ENCODE data around the gene SAP30L. TPM values are rescaled to one million over a fixed set of nuclear protein-coding genes. Genes with fewer than 3 reads are reported as not detected.

Gene SAP30L
- total RNA-seq, 2 experiments from 2014 or later: 40.0 to 40.4 TPM

GRCh38 chr5:154406826-154407225 is 39.0 kb upstream of the SAP30L start:
- Mint-ChIP-seq H3K36me3 (ENCODE audit: low read depth) (peaks cover 6% of the 10 kb centered on the region), H3K4me1 (ENCODE audit: low read depth) (peaks cover 12% of the 10 kb centered on the region), H3K27ac (no peak overlapping the region), H3K9me3 (ENCODE audit: insufficient read depth) (no peaks in the 10 kb centered on the region), H3K4me3 (no peak overlapping the region), H3K27me3 (ENCODE audit: low read depth) (no peaks in the 10 kb centered on the region)
- ChIA-PET CTCF (interaction anchor here (1.4 to 6.7 kb wide), 4 partner anchors 10 to 432 kb away, joined by 3 to 100 read pairs (median 7); no protein-coding TSS in a partner anchor), POLR2A (no interaction called here)
- no peak for DNase-seq
- ATAC-seq: no peak

DNA sequence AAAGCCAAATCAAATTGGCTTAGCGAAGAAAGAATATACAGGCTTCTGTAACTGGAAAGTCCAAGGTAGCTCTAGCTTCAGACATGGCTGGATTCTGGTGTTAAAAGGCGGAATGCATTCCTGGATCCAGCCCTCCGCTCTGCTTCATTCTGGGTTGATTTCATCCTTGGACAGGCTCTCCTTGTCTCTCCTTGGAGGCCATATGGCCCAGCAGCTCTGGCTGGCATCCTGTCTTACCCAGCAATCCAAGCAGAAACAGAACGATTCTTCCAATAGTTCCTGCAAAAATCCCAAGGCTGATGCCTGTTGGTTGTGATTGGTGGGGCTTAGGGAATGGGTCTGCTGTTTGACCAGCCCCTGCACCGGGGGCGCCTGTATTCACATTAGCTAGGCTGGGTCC is 37.0 kb upstream of the SAP30L start:
- no peak for ATAC-seq
- no peak overlapping the region for H3K27ac Mint-ChIP-seq
- H3K9me3 Mint-ChIP-seq (ENCODE audit: insufficient read depth): no peaks in the 10 kb centered on the region
- POLR2A ChIA-PET: no interaction called here
- CTCF ChIA-PET: interaction anchor here (1.1 to 6.7 kb wide), 3 partner anchors 29 to 336 kb away, joined by 3 to 100 read pairs (median 3); no protein-coding TSS in a partner anchor
- H3K36me3 Mint-ChIP-seq (ENCODE audit: low read depth): peaks cover 10% of the 10 kb centered on the region
- DNase-seq: no peak
- no peak overlapping the region for H3K4me3 Mint-ChIP-seq
- H3K27me3 Mint-ChIP-seq (ENCODE audit: low read depth): no peaks in the 10 kb centered on the region
- peaks cover 12% of the 10 kb centered on the region for H3K4me1 Mint-ChIP-seq (ENCODE audit: low read depth)

DNA sequence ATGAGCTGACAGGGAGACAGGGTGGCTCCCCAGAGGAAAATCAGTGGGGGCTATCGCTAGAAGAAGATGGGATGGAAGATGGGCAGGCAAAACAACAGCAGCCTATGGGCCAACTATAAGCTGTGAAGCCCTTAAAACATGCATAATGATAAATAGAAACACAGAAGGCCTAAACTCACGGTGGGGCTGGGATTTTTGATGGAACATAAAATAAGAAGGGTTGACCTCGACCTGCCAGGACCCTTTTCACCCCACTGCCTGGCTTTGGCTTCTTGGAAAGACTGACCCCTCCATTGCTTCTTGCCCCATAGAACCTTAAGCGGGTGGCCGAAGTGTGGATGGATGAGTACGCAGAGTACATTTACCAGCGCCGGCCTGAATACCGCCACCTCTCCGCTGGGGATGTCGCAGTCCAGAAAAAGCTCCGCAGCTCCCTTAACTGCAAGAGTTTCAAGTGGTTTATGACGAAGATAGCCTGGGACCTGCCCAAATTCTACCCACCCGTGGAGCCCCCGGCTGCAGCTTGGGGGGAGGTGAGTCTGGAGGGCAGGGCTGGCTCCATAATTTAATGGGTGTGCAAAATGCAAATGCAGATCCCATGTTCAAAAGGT is 36.5 kb upstream of the SAP30L start:
- Mint-ChIP-seq H3K9me3 (ENCODE audit: insufficient read depth) (no peaks in the 10 kb centered on the region), H3K27me3 (ENCODE audit: low read depth) (no peaks in the 10 kb centered on the region), H3K36me3 (ENCODE audit: low read depth) (peaks cover 10% of the 10 kb centered on the region), H3K27ac (no peak overlapping the region), H3K4me1 (ENCODE audit: low read depth) (peaks cover 12% of the 10 kb centered on the region), H3K4me3 (no peak overlapping the region)
- DNase-seq: no peak
- POLR2A ChIA-PET: no interaction called here
- CTCF ChIA-PET: interaction anchor here (1.1 to 6.7 kb wide), 3 partner anchors 28 to 337 kb away, joined by 3 to 100 read pairs (median 3); no protein-coding TSS in a partner anchor
- ATAC-seq: no peak

DNA sequence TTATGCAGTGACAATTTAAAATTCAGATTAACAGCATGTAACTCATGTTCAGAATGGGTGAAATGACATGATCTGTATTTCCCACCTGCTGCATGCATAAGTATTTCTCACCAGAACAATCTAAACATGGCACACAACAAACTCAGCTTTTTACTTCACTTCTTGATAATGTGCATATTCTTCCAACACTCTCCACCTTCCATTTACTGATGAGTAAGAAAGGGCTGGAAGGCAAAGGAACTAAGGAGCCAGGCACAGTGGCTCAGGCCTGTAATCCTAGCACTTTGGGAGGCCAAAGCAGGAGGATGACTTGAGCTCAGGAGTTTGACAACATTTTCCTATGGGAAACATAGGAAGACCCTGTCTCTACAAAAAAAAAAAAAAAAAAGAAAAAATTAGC is 35.8 kb upstream of the SAP30L start:
- no peaks in the 10 kb centered on the region for H3K27me3 Mint-ChIP-seq (ENCODE audit: low read depth)
- peaks cover 10% of the 10 kb centered on the region for H3K36me3 Mint-ChIP-seq (ENCODE audit: low read depth)
- peaks cover 8% of the 10 kb centered on the region for H3K4me1 Mint-ChIP-seq (ENCODE audit: low read depth)
- ChIA-PET CTCF (no interaction called here), POLR2A (no interaction called here)
- no peak overlapping the region for H3K27ac Mint-ChIP-seq
- no peak overlapping the region for H3K4me3 Mint-ChIP-seq
- H3K9me3 Mint-ChIP-seq (ENCODE audit: insufficient read depth): no peaks in the 10 kb centered on the region
- DNase-seq (no peak), ATAC-seq (no peak)

DNA sequence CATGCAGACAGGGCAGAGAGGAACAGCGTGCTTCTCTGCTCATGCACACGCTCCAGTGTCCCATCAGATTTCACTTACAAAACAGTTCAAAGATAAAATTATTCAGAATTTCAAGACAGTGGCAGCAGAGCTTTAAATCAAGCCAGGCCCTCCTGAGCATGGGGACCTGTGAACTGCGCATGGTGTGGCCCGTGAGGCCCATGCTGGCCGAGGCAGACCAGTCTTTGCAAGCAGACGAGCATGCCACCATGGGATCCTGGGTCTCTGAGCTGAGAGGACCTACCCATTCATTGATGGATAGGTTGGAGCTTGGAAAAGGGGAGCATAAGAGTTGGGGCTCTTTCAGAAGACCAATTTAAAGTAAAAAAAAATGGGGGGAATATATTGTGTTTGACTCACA is 35.0 kb upstream of the SAP30L start:
- Mint-ChIP-seq H3K27ac (no peak overlapping the region), H3K36me3 (ENCODE audit: low read depth) (peaks cover 11% of the 10 kb centered on the region), H3K4me3 (no peak overlapping the region), H3K27me3 (ENCODE audit: low read depth) (no peaks in the 10 kb centered on the region), H3K4me1 (ENCODE audit: low read depth) (peaks cover under 1% of the 10 kb centered on the region), H3K9me3 (ENCODE audit: insufficient read depth) (no peaks in the 10 kb centered on the region)
- ChIA-PET POLR2A (no interaction called here), CTCF (interaction anchor here (1.0 kb wide), 1 partner anchor 10 kb away, joined by 4 read pairs; no protein-coding TSS in a partner anchor)
- ATAC-seq: no peak
- no peak for DNase-seq

- H3K36me3 Mint-ChIP-seq (ENCODE audit: low read depth): peaks cover 11% of the 10 kb centered on the region
- ChIA-PET CTCF (interaction anchor here (1.0 kb wide), 1 partner anchor 10 kb away, joined by 4 read pairs; no protein-coding TSS in a partner anchor), POLR2A (no interaction called here)
- no peaks in the 10 kb centered on the region for H3K4me1 Mint-ChIP-seq (ENCODE audit: low read depth)
- no peak overlapping the region for H3K27ac Mint-ChIP-seq
- ATAC-seq (no peak), DNase-seq (no peak)
- H3K27me3 Mint-ChIP-seq (ENCODE audit: low read depth): no peaks in the 10 kb centered on the region
- H3K9me3 Mint-ChIP-seq (ENCODE audit: insufficient read depth): no peaks in the 10 kb centered on the region
- H3K4me3 Mint-ChIP-seq: no peak overlapping the region
These were observed 34.5 kb upstream of the SAP30L start for GRCh38 chr5:154411338-154411737.

GRCh38 chr5:154412316-154412715 is 33.5 kb upstream of the SAP30L start:
- Mint-ChIP-seq H3K4me1 (ENCODE audit: low read depth) (peaks cover 4% of the 10 kb centered on the region), H3K27me3 (ENCODE audit: low read depth) (no peaks in the 10 kb centered on the region), H3K36me3 (ENCODE audit: low read depth) (peaks cover 11% of the 10 kb centered on the region), H3K9me3 (ENCODE audit: insufficient read depth) (no peaks in the 10 kb centered on the region), H3K4me3 (no peak overlapping the region), H3K27ac (no peak overlapping the region)
- DNase-seq (no peak), ATAC-seq (no peak)
- ChIA-PET POLR2A (no interaction called here), CTCF (no interaction called here)

- no peak overlapping the region for H3K4me3 Mint-ChIP-seq
- no peaks in the 10 kb centered on the region for H3K9me3 Mint-ChIP-seq (ENCODE audit: insufficient read depth)
- ATAC-seq (no peak), DNase-seq (no peak)
- H3K36me3 Mint-ChIP-seq (ENCODE audit: low read depth): peaks cover 11% of the 10 kb centered on the region
- no peaks in the 10 kb centered on the region for H3K27me3 Mint-ChIP-seq (ENCODE audit: low read depth)
- H3K4me1 Mint-ChIP-seq (ENCODE audit: low read depth): peaks cover 4% of the 10 kb centered on the region
- ChIA-PET CTCF (no interaction called here), POLR2A (no interaction called here)
- H3K27ac Mint-ChIP-seq: no peak overlapping the region
These were observed 32.9 kb upstream of the SAP30L start for GRCh38 chr5:154412925-154413324.

DNA sequence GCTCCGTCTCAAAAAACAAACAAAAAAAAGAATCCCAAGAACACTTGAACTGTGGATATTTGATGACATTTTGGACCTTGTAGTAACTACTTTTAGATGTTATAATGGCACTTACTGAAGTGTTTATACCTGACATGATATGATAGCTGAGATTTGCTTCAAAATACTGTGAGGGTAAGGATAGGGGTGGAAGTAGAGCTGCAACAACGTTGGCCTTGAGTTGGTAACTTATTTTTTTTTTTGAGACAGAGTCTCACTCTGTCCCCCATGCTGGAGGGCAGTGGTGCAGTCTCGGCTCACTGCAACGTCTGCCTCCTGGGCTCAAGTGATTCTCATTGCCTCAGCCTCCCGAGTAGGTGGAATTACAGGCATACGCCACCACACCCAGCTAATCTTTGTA is 30.7 kb upstream of the SAP30L start:
- ChIA-PET CTCF (no interaction called here), POLR2A (no interaction called here)
- DNase-seq (no peak), ATAC-seq (no peak)
- Mint-ChIP-seq H3K4me3 (no peak overlapping the region), H3K4me1 (ENCODE audit: low read depth) (peaks cover 4% of the 10 kb centered on the region), H3K27me3 (ENCODE audit: low read depth) (no peaks in the 10 kb centered on the region), H3K36me3 (ENCODE audit: low read depth) (peaks cover 14% of the 10 kb centered on the region), H3K27ac (peak overlapping the region; percentile 39), H3K9me3 (ENCODE audit: insufficient read depth) (no peaks in the 10 kb centered on the region)

DNA sequence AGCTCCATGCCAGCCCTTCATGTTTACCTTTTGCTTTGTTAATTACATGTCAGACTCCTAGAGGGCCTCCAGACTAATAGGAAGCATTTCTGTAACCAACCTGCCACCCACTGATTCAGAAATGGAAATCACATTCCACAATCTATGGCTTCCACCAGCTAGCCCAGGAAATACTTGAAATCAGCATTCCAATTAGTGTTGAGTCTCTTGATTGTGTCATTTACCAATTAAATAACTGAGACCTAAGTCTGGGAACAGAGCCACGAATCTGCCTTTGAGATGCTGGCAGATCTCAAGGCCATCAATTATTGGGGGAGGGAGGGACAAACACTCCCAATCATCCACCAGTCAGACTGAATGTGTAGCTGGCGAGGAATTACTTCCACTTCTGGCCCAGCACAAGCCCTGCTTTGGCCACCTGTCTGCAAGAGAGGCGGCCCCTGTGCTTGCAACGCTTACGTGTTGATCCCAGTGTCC is 27.4 kb upstream of the SAP30L start:
- Mint-ChIP-seq H3K9me3 (ENCODE audit: insufficient read depth) (peaks cover 5% of the 10 kb centered on the region), H3K27ac (no peak overlapping the region), H3K36me3 (ENCODE audit: low read depth) (peaks cover 12% of the 10 kb centered on the region), H3K4me3 (no peak overlapping the region), H3K27me3 (ENCODE audit: low read depth) (no peaks in the 10 kb centered on the region), H3K4me1 (ENCODE audit: low read depth) (peaks cover 4% of the 10 kb centered on the region)
- DNase-seq (no peak), ATAC-seq (no peak)
- POLR2A ChIA-PET: interaction anchor here (0.6 kb wide), 1 partner anchor 85 kb away, joined by 3 read pairs; no protein-coding TSS in a partner anchor
- CTCF ChIA-PET: no interaction called here

GRCh38 chr5:154419236-154419635 is 26.6 kb upstream of the SAP30L start:
- peaks cover 5% of the 10 kb centered on the region for H3K9me3 Mint-ChIP-seq (ENCODE audit: insufficient read depth)
- POLR2A ChIA-PET: no interaction called here
- DNase-seq: no peak
- H3K27ac Mint-ChIP-seq: no peak overlapping the region
- H3K4me1 Mint-ChIP-seq (ENCODE audit: low read depth): peaks cover 4% of the 10 kb centered on the region
- peaks cover 17% of the 10 kb centered on the region for H3K36me3 Mint-ChIP-seq (ENCODE audit: low read depth)
- H3K4me3 Mint-ChIP-seq: no peak overlapping the region
- CTCF ChIA-PET: interaction anchor here (1.2 kb wide), 1 partner anchor 347 kb away, joined by 3 read pairs; no protein-coding TSS in a partner anchor
- no peak for ATAC-seq
- H3K27me3 Mint-ChIP-seq (ENCODE audit: low read depth): no peaks in the 10 kb centered on the region

- Mint-ChIP-seq H3K4me3 (no peak overlapping the region), H3K4me1 (ENCODE audit: low read depth) (peaks cover under 1% of the 10 kb centered on the region), H3K27me3 (ENCODE audit: low read depth) (no peaks in the 10 kb centered on the region), H3K36me3 (ENCODE audit: low read depth) (peaks cover 18% of the 10 kb centered on the region), H3K27ac (no peak overlapping the region), H3K9me3 (ENCODE audit: insufficient read depth) (peaks cover 5% of the 10 kb centered on the region)
- ATAC-seq (peak; percentile 30), DNase-seq (no peak)
- POLR2A ChIA-PET: interaction anchor here (1.4 kb wide), 1 partner anchor 16 kb away, joined by 4 read pairs; no protein-coding TSS in a partner anchor
- CTCF ChIA-PET: interaction anchor here (0.6 to 1.6 kb wide), 11 partner anchors 9 to 447 kb away, joined by 3 to 7 read pairs (median 4); no protein-coding TSS in a partner anchor
These were observed 23.9 kb upstream of the SAP30L start for GRCh38 chr5:154421868-154422267.

All from activated CD8-positive, alpha-beta T cell treated with anti-CD3 and anti-CD28 coated beads, Interleukin-2, amount 10 ng/mL, durations not matched to agents 7 days and 5 days (primary cell).